ENCODE data around the gene SEC31B.

DNA sequence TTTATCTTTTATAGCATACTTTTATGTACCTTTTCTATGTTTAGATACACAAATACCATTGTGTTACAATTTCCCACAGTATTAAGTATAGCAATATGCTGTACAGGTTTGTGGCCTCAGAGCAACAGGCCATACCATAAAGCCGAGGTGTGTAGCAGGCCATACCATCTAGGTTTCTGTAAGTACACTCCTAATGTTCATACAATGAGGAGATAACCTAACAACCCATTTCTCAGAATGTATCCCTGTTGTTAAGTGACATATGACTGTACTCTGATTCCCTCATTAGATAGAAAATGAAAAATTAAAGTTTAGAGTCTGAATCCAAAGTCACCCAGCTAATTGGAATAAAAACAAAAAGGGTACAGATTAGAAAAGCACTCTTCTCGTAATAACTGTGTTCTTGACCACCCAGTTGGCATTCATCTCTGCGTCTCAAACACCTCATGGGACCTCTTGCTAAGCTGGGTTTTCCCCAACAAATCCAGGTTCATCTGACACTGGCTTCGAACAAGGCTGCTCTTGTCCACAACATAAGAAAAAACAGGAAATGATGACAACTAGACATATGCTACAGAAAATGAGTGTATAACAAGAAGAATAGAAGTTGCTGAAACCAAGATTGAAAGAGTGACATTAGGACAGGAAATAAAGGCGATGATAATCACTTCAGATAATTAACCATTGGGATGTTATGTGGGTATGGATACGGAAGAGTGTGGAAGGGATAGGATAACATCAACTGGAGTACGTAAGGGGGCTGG lies 8.6 kb upstream of the SEC31B start:
- TF ChIP-seq, protein P1, sequence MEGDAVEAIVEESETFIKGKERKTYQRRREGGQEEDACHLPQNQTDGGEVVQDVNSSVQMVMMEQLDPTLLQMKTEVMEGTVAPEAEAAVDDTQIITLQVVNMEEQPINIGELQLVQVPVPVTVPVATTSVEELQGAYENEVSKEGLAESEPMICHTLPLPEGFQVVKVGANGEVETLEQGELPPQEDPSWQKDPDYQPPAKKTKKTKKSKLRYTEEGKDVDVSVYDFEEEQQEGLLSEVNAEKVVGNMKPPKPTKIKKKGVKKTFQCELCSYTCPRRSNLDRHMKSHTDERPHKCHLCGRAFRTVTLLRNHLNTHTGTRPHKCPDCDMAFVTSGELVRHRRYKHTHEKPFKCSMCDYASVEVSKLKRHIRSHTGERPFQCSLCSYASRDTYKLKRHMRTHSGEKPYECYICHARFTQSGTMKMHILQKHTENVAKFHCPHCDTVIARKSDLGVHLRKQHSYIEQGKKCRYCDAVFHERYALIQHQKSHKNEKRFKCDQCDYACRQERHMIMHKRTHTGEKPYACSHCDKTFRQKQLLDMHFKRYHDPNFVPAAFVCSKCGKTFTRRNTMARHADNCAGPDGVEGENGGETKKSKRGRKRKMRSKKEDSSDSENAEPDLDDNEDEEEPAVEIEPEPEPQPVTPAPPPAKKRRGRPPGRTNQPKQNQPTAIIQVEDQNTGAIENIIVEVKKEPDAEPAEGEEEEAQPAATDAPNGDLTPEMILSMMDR (IDR thresholded peaks at IDR 0.05), result no peak
- TF ChIP-seq POLR2A (IDR thresholded peaks at IDR 0.05), result no peak

Data from right lobe of liver (tissue), 4 donors.